ENCODE data around the gene ADTRP.
"Not testable (repeated sequence)": the region's sequence is repeated elsewhere in the genome, so short reads cannot be mapped to it uniquely, and the experiment has no call there.

ADTRP gene

GRCh38 chr6:11803591-11803971, 25.0 kb upstream of the ADTRP start:
- no peak for DNase-seq (ENCODE audit: low spot score)

GRCh38 chr6:11802886-11803590, 24.4 kb upstream of the ADTRP start:
- no peak for DNase-seq (ENCODE audit: low spot score)

- not testable (repeated sequence) for DNase-seq (ENCODE audit: low spot score)
Measured at GRCh38 chr6:11800531-11800930, 21.9 kb upstream of the ADTRP start.

- no peak for DNase-seq (ENCODE audit: low spot score)
Measured at GRCh38 chr6:11798538-11798937, 19.9 kb upstream of the ADTRP start.

GRCh38 chr6:11798096-11798495, 19.5 kb upstream of the ADTRP start:
- DNase-seq (ENCODE audit: low spot score), result no peak

- DNase-seq (ENCODE audit: low spot score), result no peak
Measured at GRCh38 chr6:11796829-11797228, 18.2 kb upstream of the ADTRP start.

DNA sequence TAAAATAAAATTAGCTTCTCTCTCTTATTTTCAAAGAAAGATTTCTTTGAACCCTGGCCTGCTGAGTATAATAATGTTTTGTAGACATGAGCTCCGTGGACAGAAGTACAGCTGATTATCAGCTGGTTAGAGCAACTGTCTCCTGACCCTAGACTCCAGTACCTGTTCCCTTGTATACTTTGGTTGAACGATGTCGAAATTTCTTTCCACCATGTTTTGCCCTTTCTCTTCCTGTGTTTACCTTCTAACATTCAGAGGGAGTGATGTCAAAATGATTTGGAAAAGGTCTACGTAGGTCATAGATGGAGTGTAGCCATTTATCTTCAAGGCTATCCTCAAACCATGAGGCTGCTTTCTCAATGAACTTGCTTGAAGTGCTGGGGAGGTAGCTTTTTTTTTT, 16.8 kb upstream of the ADTRP start:
- no peak for DNase-seq (ENCODE audit: low spot score)

DNA sequence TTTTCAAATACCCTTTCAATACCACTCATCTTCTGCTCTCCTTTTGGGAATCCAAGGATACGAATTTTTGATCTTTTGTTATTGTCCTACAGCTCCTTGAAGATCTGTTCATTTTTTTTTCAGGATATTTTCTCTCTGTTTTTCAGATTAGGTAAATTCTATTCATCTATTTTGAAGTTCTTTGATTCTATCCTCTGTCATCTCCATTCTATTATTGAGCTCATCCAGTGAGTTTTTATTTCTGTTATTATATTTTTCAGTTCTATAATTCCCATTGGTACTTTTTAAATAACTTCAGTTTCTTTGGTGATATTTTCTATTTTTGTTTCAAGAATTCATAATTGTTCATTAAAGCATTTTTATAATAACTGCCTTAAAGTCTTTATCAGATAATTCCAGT, 14.7 kb upstream of the ADTRP start:
- no peak for DNase-seq (ENCODE audit: low spot score)

DNA sequence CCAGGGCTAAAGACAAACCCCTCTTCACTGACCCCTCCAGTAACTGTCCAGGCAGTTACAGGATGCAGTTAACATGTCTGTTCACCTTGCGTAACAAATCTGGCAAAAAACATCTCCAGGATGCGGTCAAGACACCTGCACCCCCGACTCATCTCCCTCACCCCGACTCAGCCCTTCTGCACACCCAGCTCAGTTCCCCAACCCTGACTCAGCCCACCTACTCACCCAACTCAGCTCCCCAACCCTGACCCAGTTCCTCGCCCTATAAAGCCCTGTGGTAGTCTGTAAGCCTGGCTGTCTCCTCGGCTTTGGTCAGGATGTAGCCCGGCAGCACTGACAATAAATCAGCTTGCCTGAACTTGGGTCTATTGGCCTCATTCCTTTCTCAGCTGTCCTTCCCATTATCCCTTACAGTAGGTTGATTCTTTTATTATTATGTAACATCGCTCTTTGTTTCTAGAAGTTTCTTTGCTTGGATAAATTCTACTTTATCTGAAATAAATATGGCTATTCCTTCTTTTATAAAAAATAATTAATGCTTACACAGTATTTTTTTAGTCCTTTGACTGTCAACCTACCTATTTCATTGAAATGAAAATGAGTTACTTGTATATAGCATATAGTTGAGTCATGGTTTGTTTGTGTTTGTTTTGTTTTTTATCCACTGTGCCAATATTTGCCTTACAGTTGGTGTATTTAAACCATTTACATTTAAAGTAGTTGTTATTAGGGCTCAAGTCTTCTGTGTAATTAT, 12.9 kb upstream of the ADTRP start:
- no peak for DNase-seq (ENCODE audit: low spot score)

DNA sequence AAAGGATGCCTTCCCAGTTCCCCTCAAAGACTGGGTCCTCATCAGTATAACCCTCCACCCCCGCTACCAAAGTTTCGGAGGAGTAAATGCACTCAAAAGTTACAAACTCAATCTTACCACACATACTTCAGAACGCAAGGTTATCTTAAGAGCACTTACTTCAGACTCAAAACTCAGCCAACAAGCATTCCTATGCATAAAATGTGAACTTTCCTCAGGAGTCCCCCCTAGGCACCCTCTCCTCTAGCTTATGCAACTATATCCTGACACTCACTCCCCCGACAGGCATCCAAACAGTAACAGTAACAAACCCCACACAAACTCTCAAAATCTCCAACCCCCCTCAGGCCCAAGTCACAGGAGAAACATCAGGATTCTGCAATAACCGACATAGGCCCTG, 11.1 kb upstream of the ADTRP start:
- DNase-seq (ENCODE audit: low spot score), result no peak

DNA sequence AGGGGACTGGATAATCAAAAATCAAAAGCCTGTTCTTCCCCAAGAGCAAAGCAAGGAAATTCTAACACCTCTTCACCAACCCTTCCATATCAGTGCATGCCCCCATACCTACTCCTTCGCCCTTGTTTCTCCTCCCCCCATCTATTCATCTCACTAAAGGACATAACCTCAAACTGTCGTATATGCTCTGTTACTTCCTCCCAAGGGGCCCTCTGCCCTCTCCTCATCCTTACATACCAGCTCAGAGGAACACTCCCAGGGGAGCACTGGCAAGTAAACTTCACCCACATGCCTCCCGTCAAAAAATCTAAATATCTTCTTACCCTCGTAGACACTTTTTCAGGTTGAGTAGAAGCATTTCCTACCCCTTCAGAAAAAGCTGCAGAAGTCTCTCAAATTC, 9.4 kb upstream of the ADTRP start:
- no peak for DNase-seq (ENCODE audit: low spot score)

DNA sequence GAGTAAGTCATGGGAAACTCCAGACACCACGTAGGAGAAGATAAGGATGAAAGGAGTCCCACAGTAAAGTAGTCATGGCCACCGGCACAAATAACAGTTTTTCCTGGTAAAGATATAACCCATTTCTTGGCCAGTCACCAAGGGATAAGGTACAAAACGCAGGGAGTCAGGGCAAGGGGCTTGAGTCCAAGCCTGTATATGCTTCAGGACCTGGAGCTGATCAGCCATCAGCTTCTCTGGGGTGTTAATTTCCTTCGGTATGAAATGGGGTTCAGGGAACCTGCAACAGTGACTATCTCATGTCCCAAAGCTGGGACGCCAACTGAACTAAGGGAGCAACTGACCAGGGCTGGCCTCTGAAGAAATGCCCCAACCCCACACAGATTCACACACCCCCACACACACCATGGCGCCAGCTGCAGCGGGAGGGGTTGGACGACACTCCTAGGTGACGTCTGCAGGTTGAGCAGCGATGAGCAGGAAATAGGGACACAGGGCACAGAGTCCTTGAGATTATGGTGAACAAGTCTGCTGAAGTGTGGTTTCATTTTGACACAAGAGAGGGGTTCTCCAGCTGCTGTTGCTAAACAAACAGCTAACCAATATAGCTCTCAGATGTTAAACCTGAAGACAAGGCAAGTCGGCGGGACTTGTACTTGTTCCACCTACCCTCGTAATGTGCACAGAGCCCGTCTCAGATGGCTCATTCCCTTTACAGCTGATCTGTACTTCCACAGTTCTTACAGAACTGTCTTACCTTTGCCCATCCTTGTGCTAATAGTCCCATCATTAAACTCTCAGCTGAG, 7.4 kb upstream of the ADTRP start:
- no peak for DNase-seq (ENCODE audit: low spot score)

DNA sequence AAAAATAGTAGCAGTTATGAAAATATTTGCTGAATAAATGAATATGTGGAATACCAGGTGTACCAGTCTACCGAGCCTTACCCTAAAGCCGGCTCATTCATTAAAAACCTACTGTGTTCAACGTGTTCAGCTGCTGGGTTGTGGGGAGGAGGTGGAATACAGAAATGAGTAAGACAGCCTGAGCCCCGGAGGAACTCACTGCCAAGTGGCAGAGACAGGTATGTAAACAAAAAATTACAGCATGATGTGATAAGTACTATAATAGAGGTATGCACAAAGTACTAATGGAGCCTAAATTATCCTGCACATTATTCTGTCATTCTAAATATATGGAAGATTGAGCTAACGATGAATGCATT, 6.8 kb upstream of the ADTRP start:
- no peak for DNase-seq (ENCODE audit: low spot score)

DNA sequence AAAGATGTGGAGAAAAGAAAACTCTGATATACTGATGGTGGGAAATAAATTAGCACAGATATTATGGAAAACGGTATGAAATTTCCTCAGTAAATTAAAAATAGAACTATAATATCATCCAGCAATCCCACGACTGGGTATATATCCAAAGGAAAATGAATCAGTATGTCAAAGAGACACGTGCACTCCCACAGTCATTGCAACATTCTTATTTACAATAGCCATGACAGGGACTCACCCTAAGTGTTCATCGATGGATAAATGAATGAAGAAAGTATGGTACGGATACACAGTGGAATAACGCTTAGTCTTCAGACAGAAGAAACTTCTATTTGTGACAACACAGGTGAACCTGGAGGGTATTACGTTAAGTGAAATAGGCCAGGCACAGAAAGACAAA, 5.7 kb upstream of the ADTRP start:
- no peak for DNase-seq (ENCODE audit: low spot score)

DNA sequence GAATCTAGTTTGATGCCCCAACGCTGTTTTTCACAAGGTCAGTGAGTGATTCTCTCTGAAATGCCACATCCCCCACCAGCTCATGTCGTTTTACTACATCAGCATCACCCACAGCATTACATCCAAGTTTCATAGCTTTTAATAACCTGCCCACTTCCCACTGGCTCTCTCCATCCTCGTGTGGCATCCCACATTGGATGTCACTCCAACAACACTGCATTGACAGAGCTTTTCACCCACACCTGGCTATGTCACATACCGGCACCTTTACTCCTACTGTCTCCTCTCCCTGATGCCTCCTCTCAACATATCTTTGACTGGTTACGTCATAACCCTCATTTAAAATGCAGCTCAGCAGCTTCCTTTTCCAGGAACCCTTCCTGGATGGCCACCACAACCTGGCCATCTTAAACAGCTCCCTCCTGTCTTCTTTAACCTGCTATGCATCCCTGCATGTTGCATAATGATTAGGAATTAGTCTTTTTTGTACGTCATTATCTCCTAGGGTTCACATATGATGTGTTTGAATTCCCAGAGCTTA, 5.0 kb upstream of the ADTRP start:
- no peak for DNase-seq (ENCODE audit: low spot score)

- no peak for DNase-seq (ENCODE audit: low spot score)
Measured at GRCh38 chr6:11782524-11782923, 3.9 kb upstream of the ADTRP start.

DNA sequence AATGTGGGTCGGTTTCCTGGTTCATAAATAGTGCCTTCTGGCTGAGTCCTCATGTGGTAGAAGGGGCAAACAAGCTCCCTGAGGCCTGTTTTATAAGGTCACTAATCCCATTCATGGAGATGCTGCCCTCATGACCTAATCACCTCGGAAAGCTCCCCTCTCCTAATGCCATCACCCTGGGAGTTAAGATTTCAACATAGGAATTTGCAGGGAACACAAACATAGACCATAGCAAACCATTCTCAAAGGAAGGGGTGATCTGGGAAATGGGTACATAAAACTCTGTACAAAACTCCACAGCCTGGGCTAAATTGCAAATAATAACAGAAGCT, 1.5 kb upstream of the ADTRP start:
- no peak for DNase-seq (ENCODE audit: low spot score)

DNA sequence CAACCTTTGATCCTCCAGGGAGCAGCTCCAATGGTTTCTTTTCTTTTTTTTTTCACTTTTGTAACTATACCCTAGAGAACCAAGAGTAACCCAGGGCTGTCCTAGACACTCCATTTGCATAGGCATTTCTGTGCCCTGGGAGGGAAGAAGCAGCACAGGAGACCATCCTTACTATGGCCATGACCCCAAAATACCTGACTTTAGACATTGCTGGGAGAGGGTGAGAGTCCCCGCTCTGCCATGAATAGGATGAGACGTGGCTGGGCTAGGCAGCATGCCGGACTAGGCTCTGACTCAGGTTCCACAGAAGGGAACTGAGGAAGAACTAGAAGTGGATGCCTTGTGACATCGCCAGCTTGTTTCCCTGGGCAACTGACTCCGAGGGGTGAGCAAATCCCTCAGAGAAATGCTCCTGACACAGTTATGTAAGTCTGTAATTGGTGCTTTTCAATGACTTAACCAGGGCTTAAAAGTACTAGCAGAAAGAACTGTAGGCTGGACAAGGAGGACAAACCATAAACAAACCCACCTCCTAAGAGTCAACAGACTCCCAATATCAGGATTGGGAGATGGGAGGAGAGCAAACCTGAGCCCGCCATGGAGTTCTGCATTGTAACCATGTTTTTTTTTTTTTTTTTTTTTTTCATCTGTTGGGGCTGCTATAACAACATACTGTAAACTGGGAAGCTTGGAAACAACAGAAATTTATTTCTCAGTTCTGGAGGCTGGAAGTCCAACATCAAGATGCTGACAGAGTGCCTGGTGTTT, 910 bp upstream of the ADTRP start:
- DNase-seq (ENCODE audit: low spot score), result peak; percentile 70

GRCh38 chr6:11778036-11778435, 567 bp downstream of the ADTRP start:
- peak; percentile 29 for DNase-seq (ENCODE audit: low spot score)

DNA sequence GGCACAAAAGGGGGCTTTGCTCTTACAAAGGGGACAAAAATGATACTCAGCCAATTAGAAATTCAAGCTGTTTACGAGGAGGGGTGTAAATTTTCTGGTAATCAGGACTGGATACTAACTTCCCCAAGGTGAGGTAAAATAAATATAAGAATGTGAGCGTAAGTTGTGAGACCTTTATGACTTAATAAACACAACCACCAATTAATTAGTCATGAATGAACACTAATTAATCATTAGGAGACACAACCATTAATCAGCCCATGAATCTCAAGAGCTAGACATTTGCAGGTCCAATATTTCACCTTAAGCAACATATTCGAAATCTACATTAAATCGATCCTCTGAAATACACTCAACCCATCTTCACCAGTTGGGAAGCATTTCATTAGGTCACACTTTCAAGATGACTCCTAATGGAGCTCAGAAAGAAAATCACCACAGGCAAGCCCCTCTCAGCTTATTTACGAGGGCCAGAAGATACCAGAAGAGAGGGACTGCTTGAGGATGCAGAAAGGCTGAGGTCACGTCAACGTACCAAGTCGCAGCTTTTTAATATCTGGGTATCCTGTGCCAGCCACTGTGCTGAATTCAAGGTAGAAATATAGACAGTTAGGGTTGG, 2.7 kb downstream of the ADTRP start:
- no peak for DNase-seq (ENCODE audit: low spot score)

DNA sequence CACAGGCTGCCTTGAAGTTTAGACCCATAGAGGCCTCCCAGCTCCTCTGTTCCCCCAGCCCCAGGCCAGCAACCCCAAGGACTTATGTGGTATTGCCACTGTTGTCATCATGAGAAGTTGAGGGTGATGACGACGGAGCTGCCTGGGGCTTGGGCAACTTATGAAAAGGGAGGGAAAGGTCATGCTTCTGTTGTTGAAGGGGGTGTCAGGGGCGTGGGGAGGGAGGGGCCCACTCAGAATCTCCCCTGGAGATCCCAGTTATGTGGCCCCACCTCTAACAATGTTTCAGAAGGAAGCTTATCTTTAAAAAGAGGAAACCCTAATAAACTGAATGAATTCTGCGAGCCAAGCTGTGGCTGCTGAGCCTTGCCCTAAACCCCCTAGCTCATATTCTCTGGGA, 4.2 kb downstream of the ADTRP start:
- DNase-seq (ENCODE audit: low spot score), result no peak

- DNase-seq (ENCODE audit: low spot score), result no peak
Measured at GRCh38 chr6:11773581-11773980, 5.0 kb downstream of the ADTRP start.

All from Ammon's horn (tissue), 1 donor.